ENCODE data around the gene CSNK1G1.

GRCh38 chr15:64216730-64217428, 139.1 kb downstream of the CSNK1G1 start:
- TF ChIP-seq RFX5 (IDR thresholded peaks at IDR 0.05; ENCODE audit: low read length) (no peak), SMC3 (IDR thresholded peaks at IDR 0.05; ENCODE audit: low read depth, low read length) (no peak), CTCF (IDR thresholded peaks at IDR 0.05) (no peak)

All from SK-N-SH (cell line).